Neural cell (in vitro differentiated cells): ENCODE measurements around the gene TLE4. TPM values are rescaled to one million over a fixed set of nuclear protein-coding genes. Genes with fewer than 3 reads are reported as not detected.
A peak's percentile ranks its signal among the peaks of the same experiment; 100 is the strongest.

Experiments used
- H2AFZ ChIP-seq: fragments of 200-600, 300-800 bp; sonication (generic), shearing (Covaris generic); 2 replicates; pipeline ENCODE4 v1.6.0; 2014; ENCODE audit warnings: low read depth, mild to moderate bottlenecking, antibody characterized with exemption, low read length, moderate library complexity
- H3F3A ChIP-seq: fragments of 200-600 bp; shearing (Covaris generic); 2 replicates; pipeline ENCODE4 v1.6.1; 2016; ENCODE audit warnings: mild to moderate bottlenecking, moderate library complexity, mixed read lengths, antibody characterized with exemption, low read length; ENCODE audit not compliant: insufficient read depth, poor library complexity, severe bottlenecking
- H3K27ac ChIP-seq: fragments of 200-600, 300-800 bp; sonication (generic), shearing (Covaris generic); 2 replicates; pipeline ENCODE4 v1.5.1; 2014; ENCODE audit warnings: mild to moderate bottlenecking, low read length, moderate library complexity
- H3K27me3 ChIP-seq: fragments of 300-800, 200-600 bp; sonication (generic), shearing (Covaris generic); 2 replicates; pipeline ENCODE4 v1.6.0; 2014; ENCODE audit warnings: mild to moderate bottlenecking, low read depth, low read length, moderate library complexity; ENCODE audit not compliant: insufficient read depth
- H3K36me3 ChIP-seq: fragments of 300-800, 200-600 bp; sonication (generic), shearing (Covaris generic); 2 replicates; pipeline ENCODE4 v1.5.1; 2014; ENCODE audit warnings: mild to moderate bottlenecking, antibody characterized with exemption, low read length, moderate library complexity; ENCODE audit not compliant: insufficient read depth
- H3K4me2 ChIP-seq: fragments of 300-800, 200-600 bp; sonication (generic), shearing (Covaris generic); 2 replicates; pipeline ENCODE4 v1.6.0; 2014; ENCODE audit warnings: mild to moderate bottlenecking, low read length
- H3K4me3 ChIP-seq: fragments of 300-800, 200-600 bp; sonication (generic), shearing (Covaris generic); 2 replicates; pipeline ENCODE4 v1.5.1; 2014; ENCODE audit warnings: mild to moderate bottlenecking, low read length, moderate library complexity
- H3K79me2 ChIP-seq: fragments of 200-600 bp; shearing (Covaris generic); replicated peaks from 2 replicates; pipeline ENCODE4 v1.6.0; 2014; ENCODE audit warnings: mild to moderate bottlenecking, low read length, moderate library complexity; ENCODE audit not compliant: insufficient read depth
- H3K9ac ChIP-seq: fragments of 300-800, 200-600 bp; sonication (generic), shearing (Covaris generic); 2 replicates; pipeline ENCODE4 v1.6.1; 2016; ENCODE audit warnings: mild to moderate bottlenecking, low read length, mixed read lengths
- H3K9me2 ChIP-seq: fragments of 200-600 bp; shearing (Covaris generic); 2 replicates; pipeline ENCODE4 v1.6.1; 2016; ENCODE audit warnings: mild to moderate bottlenecking, low read length, mixed read lengths; ENCODE audit not compliant: insufficient read depth
- H3K9me3 ChIP-seq: fragments of 200-600, 300-800 bp; sonication (generic), shearing (Covaris generic); 2 replicates; pipeline ENCODE4 v1.6.1; 2016; ENCODE audit warnings: mild to moderate bottlenecking, mixed run types, low read length, moderate library complexity, mixed read lengths
- H4K20me1 ChIP-seq: fragments of 200-600 bp; shearing (Covaris generic); 2 replicates; pipeline ENCODE4 v1.6.1; 2016; ENCODE audit warnings: mild to moderate bottlenecking, mixed run types; ENCODE audit not compliant: insufficient read depth
- CTCF ChIP-seq: fragments of 450-650 bp; IDR thresholded peaks from 2 replicates; pipeline ENCODE4 v1.5.1; 2014; ENCODE audit warnings: antibody characterized with exemption, mild to moderate bottlenecking, moderate library complexity; ENCODE audit not compliant: poor library complexity, severe bottlenecking
- EP300 ChIP-seq: fragments of 450-650 bp; conservative IDR thresholded peaks from 2 replicates; pipeline ENCODE4 v1.6.1; 2014; ENCODE audit warnings: antibody characterized with exemption, mild to moderate bottlenecking, moderate library complexity; ENCODE audit not compliant: poor library complexity, severe bottlenecking
- EZH2 ChIP-seq: fragments of 200-600, 300-800 bp; shearing (Covaris generic), sonication (generic); IDR thresholded peaks from 2 replicates; pipeline ENCODE4 v1.6.1; 2014; ENCODE audit warnings: antibody characterized with exemption, low read length, borderline replicate concordance, mild to moderate bottlenecking; ENCODE audit not compliant: insufficient read depth, poor library complexity, severe bottlenecking
- MXI1 ChIP-seq: fragments of 450-650 bp; conservative IDR thresholded peaks from 2 replicates; pipeline ENCODE4 v1.6.1; 2014; ENCODE audit warnings: antibody characterized with exemption, mild to moderate bottlenecking; ENCODE audit not compliant: poor library complexity, severe bottlenecking
- POLR2AphosphoS5 ChIP-seq: IDR thresholded peaks from 2 replicates; pipeline ENCODE4 v1.6.1; 2012
- RAD21 ChIP-seq: fragments of 450-650 bp; conservative IDR thresholded peaks from 2 replicates; pipeline ENCODE4 v1.6.1; 2014; ENCODE audit warnings: antibody characterized with exemption, mild to moderate bottlenecking, moderate library complexity
- REST ChIP-seq: IDR thresholded peaks from 2 replicates; pipeline ENCODE4 v1.6.1; 2012; ENCODE audit warnings: borderline replicate concordance
- SMC3 ChIP-seq: fragments of 450-650 bp; conservative IDR thresholded peaks from 2 replicates; pipeline ENCODE4 v1.6.1; 2014; ENCODE audit warnings: antibody characterized with exemption, mild to moderate bottlenecking, moderate library complexity; ENCODE audit not compliant: poor library complexity
- TAF1 ChIP-seq: IDR thresholded peaks from 2 replicates; pipeline ENCODE4 v1.6.1; 2012; ENCODE audit warnings: low read depth
- polyA minus RNA-seq: library from RNA; depleted of rRNA, polyadenylated mRNA; stranded (reverse); fragments of >200 nt; gene quantifications from 2 replicates; pipeline ENCODE4 v1.2.3, GENCODE V29; 2014
- polyA plus RNA-seq: library from polyadenylated mRNA; depleted of rRNA; stranded (reverse); fragments of >200 nt; gene quantifications from 2 replicates; pipeline ENCODE4 v1.2.3, GENCODE V29; 2014

TLE4 gene
- polyA plus RNA-seq (143 and 146 TPM in 2 replicates), polyA minus RNA-seq (351 and 423 TPM in 2 replicates)

- Histone ChIP-seq H3K27ac (peak within 1 kb of the TSS; percentile 79), H3K9me2 (no peaks in the 10 kb centered on the region), H3K27me3 (no peaks in the 10 kb centered on the region), H3K9me3 (no peaks in the 10 kb centered on the region), H3K4me3 (peak within 1 kb of the TSS; percentile 81), H3K9ac (peak within 1 kb of the TSS; percentile 83), H3F3A (peaks cover 4% of the 10 kb centered on the region), H3K4me2 (peak within 1 kb of the TSS; percentile 67), H4K20me1 (no peaks in the 10 kb centered on the region), H3K79me2 (peaks cover 35% of the 10 kb centered on the region), H3K36me3 (peaks cover 7% of the 10 kb centered on the region), H2AFZ (peak within 1 kb of the TSS; percentile 18)
- TF ChIP-seq POLR2AphosphoS5 = peak; percentile 91
- no peak for TF ChIP-seq EZH2
- peak; percentile 91 for TF ChIP-seq TAF1
- peak; percentile 78 for TF ChIP-seq REST
- peak; percentile 15 for TF ChIP-seq SMC3
- TF ChIP-seq EP300 = peak; percentile 87
- peak; percentile 72 for TF ChIP-seq MXI1
- TF ChIP-seq CTCF = peak; percentile 17
- peak; percentile 19 for TF ChIP-seq RAD21
Observed at GRCh38 chr9:79571309-79572031, at the start of gene TLE4. Gene TLE4 (plus strand): TSS chr9:79571965. CDS start chr9:79572791, 826 bp downstream.

- Histone ChIP-seq H2AFZ (no peak overlapping the region), H3K9ac (no peak overlapping the region), H3K27ac (no peak overlapping the region), H3K9me3 (no peaks in the 10 kb centered on the region), H4K20me1 (no peaks in the 10 kb centered on the region), H3K36me3 (no peaks in the 10 kb centered on the region), H3K79me2 (no peaks in the 10 kb centered on the region), H3K4me3 (no peak overlapping the region), H3K27me3 (no peaks in the 10 kb centered on the region), H3F3A (no peaks in the 10 kb centered on the region), H3K9me2 (no peaks in the 10 kb centered on the region), H3K4me2 (no peak overlapping the region)
- TF ChIP-seq REST (no peak), RAD21 (no peak), CTCF (no peak), MXI1 (no peak), TAF1 (no peak), EP300 (no peak), POLR2AphosphoS5 (no peak), SMC3 (no peak), EZH2 (no peak)
Observed at GRCh38 chr9:79522793-79523192, 49.0 kb upstream of the TLE4 start.
